Testis (tissue), 2 donors: ENCODE results near the gene AVPR2.

ENCODE experiments used
- POLR2A ChIP-seq: fragments of 450-650 bp; IDR thresholded peaks from one replicate; pipeline ENCODE4 v1.6.1; 2017; ENCODE audit warnings: antibody characterized with exemption, mild to moderate bottlenecking, moderate library complexity
- TF ChIP-seq, protein P1 (sequence below), 3 experiments: fragments of 450-650 bp in 2 of 3; fragments of 200-600 bp in 1 of 3; sonication (generic) in 1 of 3; IDR thresholded peaks; one replicate each; pipeline ENCODE4 v1.5.1; 2016 to 2019; ENCODE audit warnings: antibody characterized with exemption in 3 of 3, mild to moderate bottlenecking in 2 of 3, moderate library complexity in 1 of 3

DNA sequence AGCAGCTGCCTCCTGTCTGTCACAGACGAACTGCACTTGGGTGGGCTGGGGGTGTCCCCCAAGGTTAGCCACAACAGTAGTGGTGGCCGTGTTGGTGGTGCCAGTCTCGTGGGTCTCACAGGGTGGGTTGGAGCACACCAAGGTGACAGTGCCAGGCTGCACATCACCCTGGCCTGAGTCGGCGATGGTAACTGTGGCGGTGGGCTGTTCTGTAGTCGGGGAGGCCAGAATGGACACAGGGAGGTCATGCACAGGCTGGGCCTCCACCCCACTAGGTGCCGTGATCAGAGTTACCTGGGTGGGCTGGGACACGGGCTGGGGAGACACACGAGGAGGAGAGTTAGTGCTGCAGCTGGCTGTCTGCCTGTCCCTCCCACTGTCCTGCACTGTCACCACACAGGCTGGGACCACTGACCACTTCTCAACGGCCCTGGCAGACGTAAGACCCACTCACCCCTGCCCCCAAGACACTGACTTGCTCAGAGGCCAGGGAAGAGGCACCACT is 50.8 kb downstream of the AVPR2 start:
- TF ChIP-seq, protein P1, sequence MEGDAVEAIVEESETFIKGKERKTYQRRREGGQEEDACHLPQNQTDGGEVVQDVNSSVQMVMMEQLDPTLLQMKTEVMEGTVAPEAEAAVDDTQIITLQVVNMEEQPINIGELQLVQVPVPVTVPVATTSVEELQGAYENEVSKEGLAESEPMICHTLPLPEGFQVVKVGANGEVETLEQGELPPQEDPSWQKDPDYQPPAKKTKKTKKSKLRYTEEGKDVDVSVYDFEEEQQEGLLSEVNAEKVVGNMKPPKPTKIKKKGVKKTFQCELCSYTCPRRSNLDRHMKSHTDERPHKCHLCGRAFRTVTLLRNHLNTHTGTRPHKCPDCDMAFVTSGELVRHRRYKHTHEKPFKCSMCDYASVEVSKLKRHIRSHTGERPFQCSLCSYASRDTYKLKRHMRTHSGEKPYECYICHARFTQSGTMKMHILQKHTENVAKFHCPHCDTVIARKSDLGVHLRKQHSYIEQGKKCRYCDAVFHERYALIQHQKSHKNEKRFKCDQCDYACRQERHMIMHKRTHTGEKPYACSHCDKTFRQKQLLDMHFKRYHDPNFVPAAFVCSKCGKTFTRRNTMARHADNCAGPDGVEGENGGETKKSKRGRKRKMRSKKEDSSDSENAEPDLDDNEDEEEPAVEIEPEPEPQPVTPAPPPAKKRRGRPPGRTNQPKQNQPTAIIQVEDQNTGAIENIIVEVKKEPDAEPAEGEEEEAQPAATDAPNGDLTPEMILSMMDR (IDR thresholded peaks at IDR 0.05), result no peak
- TF ChIP-seq POLR2A, result no peak
